ENCODE results near the gene SCN4A. TPM values are rescaled to one million over a fixed set of nuclear protein-coding genes. Genes with fewer than 3 reads are reported as not detected.

The SCN4A gene
- total RNA-seq, 1 experiment from 2014 or later, result 1.4 TPM

- Histone ChIP-seq H3K4me3 (no peak overlapping the region), H4K20me1 (ENCODE audit: insufficient read depth) (no peaks in the 10 kb centered on the region), H3K79me2 (ENCODE audit: low read depth) (no peaks in the 10 kb centered on the region), H3K27ac (no peak overlapping the region), H3K27me3 (ENCODE audit: insufficient read depth, low read depth) (peaks cover 11% of the 10 kb centered on the region), H3K4me2 (no peak overlapping the region), H3F3A (ENCODE audit: insufficient read depth, low read depth) (no peaks in the 10 kb centered on the region), H3K4me1 (replicated peaks; ENCODE audit: insufficient read depth) (no peaks in the 10 kb centered on the region), H3K9me2 (ENCODE audit: insufficient read depth) (no peaks in the 10 kb centered on the region), H3K9me3 (ENCODE audit: insufficient read depth, low read depth) (no peaks in the 10 kb centered on the region), H3K36me3 (ENCODE audit: low read depth) (no peaks in the 10 kb centered on the region), H2AFZ (no peak overlapping the region)
- ChIA-PET POLR2A (ENCODE audit: unreplicated experiment) (no interaction called here), CTCF (no interaction called here)
- TF ChIP-seq EZH2 (IDR thresholded peaks at IDR 0.05; ENCODE audit: low read depth) (no peak), CTCF (conservative IDR thresholded peaks at IDR 0.05) (0 out of 2 replicates have a peak, but pooled peaks have one; percentile 34)
- no TSS peak for BruUV-seq (replicated peaks)
- intact Hi-C loops (cut with micrococcal nuclease; ENCODE audit: unreplicated experiment), result no loop called here
- no peak for DNase-seq
These were observed 29.0 kb downstream of the SCN4A start for GRCh38 chr17:63943745-63944144.

- DNase-seq, result no peak
- no peaks in the 10 kb centered on the region for H3K4me1 ChIP-seq (replicated peaks; ENCODE audit: insufficient read depth)
- no TSS peak for BruUV-seq (replicated peaks)
- H4K20me1 ChIP-seq (ENCODE audit: insufficient read depth), result no peaks in the 10 kb centered on the region
- H3F3A ChIP-seq (ENCODE audit: insufficient read depth, low read depth), result no peaks in the 10 kb centered on the region
- no peak overlapping the region for H3K4me2 ChIP-seq
- H3K9me3 ChIP-seq (ENCODE audit: insufficient read depth, low read depth), result no peaks in the 10 kb centered on the region
- H3K27ac ChIP-seq, result no peak overlapping the region
- no peak overlapping the region for H3K4me3 ChIP-seq
- CTCF ChIA-PET, result interaction anchor here (0.6 kb wide), 1 partner anchor 51 kb away, joined by 4 read pairs; no protein-coding TSS in a partner anchor
- H3K79me2 ChIP-seq (ENCODE audit: low read depth), result no peaks in the 10 kb centered on the region
- no peaks in the 10 kb centered on the region for H3K36me3 ChIP-seq (ENCODE audit: low read depth)
- H2AFZ ChIP-seq, result no peak overlapping the region
- H3K27me3 ChIP-seq (ENCODE audit: insufficient read depth, low read depth), result peaks cover 11% of the 10 kb centered on the region
- intact Hi-C loops (cut with micrococcal nuclease; ENCODE audit: unreplicated experiment), result no loop called here
- no peak for TF ChIP-seq EZH2 (IDR thresholded peaks at IDR 0.05; ENCODE audit: low read depth)
- TF ChIP-seq CTCF (conservative IDR thresholded peaks at IDR 0.05), result no peak
- H3K9me2 ChIP-seq (ENCODE audit: insufficient read depth), result no peaks in the 10 kb centered on the region
- POLR2A ChIA-PET (ENCODE audit: unreplicated experiment), result no interaction called here
These were observed 30.3 kb downstream of the SCN4A start for GRCh38 chr17:63942309-63942985.

- Histone ChIP-seq H3K79me2 (ENCODE audit: low read depth) (no peaks in the 10 kb centered on the region), H3K9me3 (ENCODE audit: insufficient read depth, low read depth) (no peaks in the 10 kb centered on the region), H3K27me3 (ENCODE audit: insufficient read depth, low read depth) (peaks cover 11% of the 10 kb centered on the region), H3K9me2 (ENCODE audit: insufficient read depth) (no peaks in the 10 kb centered on the region), H2AFZ (no peak overlapping the region), H3K4me3 (no peak overlapping the region), H4K20me1 (ENCODE audit: insufficient read depth) (no peaks in the 10 kb centered on the region), H3K4me2 (no peak overlapping the region), H3K27ac (no peak overlapping the region), H3K4me1 (replicated peaks; ENCODE audit: insufficient read depth) (no peaks in the 10 kb centered on the region), H3F3A (ENCODE audit: insufficient read depth, low read depth) (no peaks in the 10 kb centered on the region), H3K36me3 (ENCODE audit: low read depth) (no peaks in the 10 kb centered on the region)
- CTCF ChIA-PET, result interaction anchor here (0.6 kb wide), 1 partner anchor 13 kb away, joined by 6 read pairs; no protein-coding TSS in a partner anchor
- no peak for TF ChIP-seq CTCF (conservative IDR thresholded peaks at IDR 0.05)
- TF ChIP-seq EZH2 (IDR thresholded peaks at IDR 0.05; ENCODE audit: low read depth), result no peak
- POLR2A ChIA-PET (ENCODE audit: unreplicated experiment), result no interaction called here
- BruUV-seq (replicated peaks), result no TSS peak
- intact Hi-C loops (cut with micrococcal nuclease; ENCODE audit: unreplicated experiment), result no loop called here
- no peak for DNase-seq
These were observed 31.0 kb downstream of the SCN4A start for GRCh38 chr17:63941751-63942150.

Measured in PC-9 (cell line).